GM21717 (cell line): ENCODE results near the gene NFATC2.

Source experiments
- ATAC-seq: cut with Tn5 transposase; IDR thresholded peaks from one replicate; pipeline ENCODE4 v1.9.1; 2021; ENCODE audit warnings: mild to moderate bottlenecking, moderate library complexity; ENCODE audit not compliant: unreplicated experiment

The NFATC2 gene

GRCh38 chr20:51457533-51457932, 85.0 kb downstream of the NFATC2 start:
- ATAC-seq = no peak

- ATAC-seq = no peak
These were observed 85.7 kb downstream of the NFATC2 start for GRCh38 chr20:51456511-51457509.

DNA sequence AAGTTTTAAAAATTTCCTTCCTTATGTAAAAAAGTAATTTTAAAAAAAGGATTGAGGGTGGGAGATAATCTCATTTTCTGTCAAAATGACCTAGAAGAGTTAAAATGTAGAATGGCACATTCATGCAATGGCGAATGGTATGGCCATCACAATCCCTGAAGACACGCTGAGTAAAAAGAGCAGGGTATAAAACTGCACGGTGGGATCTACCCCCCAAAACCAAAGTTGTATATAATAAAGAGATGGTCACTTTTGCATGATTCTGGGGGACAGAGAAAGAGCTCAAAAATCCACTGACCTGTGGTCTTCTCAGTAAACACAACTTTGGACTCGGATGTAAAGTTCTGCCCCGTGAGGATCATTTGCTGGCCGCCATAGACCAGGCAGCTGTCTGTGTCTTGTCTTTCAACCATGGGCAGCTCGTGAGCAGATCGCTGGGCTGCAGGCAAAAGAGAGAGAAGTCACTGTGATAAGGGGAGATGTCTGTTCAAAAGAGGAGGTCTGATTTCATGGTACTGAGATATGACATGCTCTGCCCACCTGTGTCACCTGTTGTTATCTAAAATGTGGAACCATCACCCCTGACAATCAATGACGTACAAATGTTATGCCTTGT, 88.2 kb downstream of the NFATC2 start:
- no peak for ATAC-seq

- no peak for ATAC-seq
These were observed 89.7 kb downstream of the NFATC2 start for GRCh38 chr20:51452734-51453365.

DNA sequence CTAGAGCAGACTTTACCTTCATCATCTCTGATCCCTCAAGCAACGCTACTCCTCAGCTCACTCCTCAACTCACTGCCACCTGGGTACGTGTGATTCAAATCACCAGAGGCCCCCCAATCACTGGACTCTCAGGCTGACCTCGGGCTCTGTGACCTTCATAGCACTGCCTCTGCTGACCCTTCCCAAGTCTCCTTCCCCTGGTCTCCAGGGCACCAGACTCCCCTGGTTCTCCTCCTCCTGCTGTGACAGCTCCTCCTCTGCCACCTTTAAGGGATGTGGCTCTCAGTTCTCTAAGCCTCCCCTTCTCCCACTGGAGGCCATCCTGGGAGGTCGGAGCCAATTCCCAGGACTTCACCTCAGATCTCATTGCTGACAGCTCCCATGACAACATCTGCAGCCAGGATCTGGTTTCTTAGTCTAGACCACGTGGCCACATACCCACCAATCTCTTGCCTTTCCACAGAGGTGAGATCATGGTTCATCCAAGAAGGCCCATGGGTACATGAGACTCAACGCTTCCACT, 90.4 kb downstream of the NFATC2 start:
- no peak for ATAC-seq

- ATAC-seq = no peak
These were observed 91.0 kb downstream of the NFATC2 start for GRCh38 chr20:51451484-51451883.

- no peak for ATAC-seq
These were observed 91.5 kb downstream of the NFATC2 start for GRCh38 chr20:51450984-51451383.

GRCh38 chr20:51450221-51450712, 92.3 kb downstream of the NFATC2 start:
- ATAC-seq = no peak

- no peak for ATAC-seq
These were observed 92.9 kb downstream of the NFATC2 start for GRCh38 chr20:51449498-51450220.

- ATAC-seq = no peak
These were observed 94.8 kb downstream of the NFATC2 start for GRCh38 chr20:51447765-51448148.

GRCh38 chr20:51447097-51447764, 95.3 kb downstream of the NFATC2 start:
- no peak for ATAC-seq

GRCh38 chr20:51446656-51447055, 95.9 kb downstream of the NFATC2 start:
- no peak for ATAC-seq

GRCh38 chr20:51446230-51446629, 96.3 kb downstream of the NFATC2 start:
- ATAC-seq = no peak

- ATAC-seq = no peak
These were observed 96.9 kb downstream of the NFATC2 start for GRCh38 chr20:51445591-51445990.

DNA sequence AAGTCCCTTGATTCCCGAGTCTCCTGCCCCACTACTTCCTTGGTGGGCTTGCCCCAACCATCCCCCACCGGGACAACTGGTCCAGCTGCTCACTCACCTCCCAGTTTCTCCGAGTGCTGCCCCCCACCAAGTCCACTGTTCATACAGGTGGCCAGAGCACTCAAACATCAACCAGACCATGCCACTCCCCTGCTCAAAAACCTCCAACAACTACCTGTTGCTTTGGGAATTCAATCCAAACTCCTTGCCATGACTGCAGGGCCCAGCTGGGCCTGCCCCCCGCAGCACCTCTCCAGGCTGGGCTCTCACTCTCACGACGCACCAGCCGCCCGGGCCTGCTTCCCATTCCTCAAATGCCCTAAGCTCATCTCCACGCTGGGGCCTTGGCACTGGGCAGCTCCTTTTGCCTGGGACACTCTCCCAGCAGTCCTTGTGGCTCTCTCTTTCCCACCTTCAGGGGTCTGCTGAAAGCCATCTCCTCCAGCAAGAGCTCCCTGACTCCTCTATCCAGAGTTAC, 97.5 kb downstream of the NFATC2 start:
- no peak for ATAC-seq

DNA sequence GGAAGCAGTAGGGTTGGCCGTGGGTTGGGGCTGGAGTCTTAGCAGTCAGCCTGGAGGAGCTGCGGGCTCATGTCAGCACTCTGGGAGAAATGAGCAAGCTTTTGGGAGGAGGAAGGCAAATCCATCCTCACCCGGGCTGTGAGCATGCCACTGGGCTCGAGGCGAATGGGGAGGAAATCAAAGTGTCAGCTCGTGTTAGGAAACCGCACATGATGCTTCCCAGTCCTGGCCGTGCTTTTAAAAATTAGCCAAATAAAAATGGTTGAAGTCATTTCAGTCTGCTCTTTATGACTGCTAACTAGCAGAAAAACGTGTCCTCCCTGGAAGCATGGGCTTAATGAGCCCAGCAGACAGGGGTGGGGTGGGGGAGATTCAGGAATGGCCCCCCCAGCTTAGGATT, 98.1 kb downstream of the NFATC2 start:
- ATAC-seq = no peak

GRCh38 chr20:51442602-51443001, 99.9 kb downstream of the NFATC2 start:
- ATAC-seq = no peak

GRCh38 chr20:51440589-51440988, 101.9 kb downstream of the NFATC2 start:
- ATAC-seq = no peak

GRCh38 chr20:51439160-51439689, 103.3 kb downstream of the NFATC2 start:
- ATAC-seq = no peak

GRCh38 chr20:51438136-51438535, 104.4 kb downstream of the NFATC2 start:
- ATAC-seq = no peak
